NB4 (cell line): ENCODE measurements around the gene SIX3.

Source experiments
- POLR2A ChIP-seq: IDR thresholded peaks from 2 replicates; pipeline ENCODE4 v1.6.1; 2011; ENCODE audit warnings: mild to moderate bottlenecking; ENCODE audit not compliant: insufficient read length; ENCODE audit errors: extremely low read depth
- TF ChIP-seq, protein P1 (sequence below): IDR thresholded peaks from one replicate; pipeline ENCODE4 v1.5.1; 2012; ENCODE audit warnings: low read depth, low read length

DNA sequence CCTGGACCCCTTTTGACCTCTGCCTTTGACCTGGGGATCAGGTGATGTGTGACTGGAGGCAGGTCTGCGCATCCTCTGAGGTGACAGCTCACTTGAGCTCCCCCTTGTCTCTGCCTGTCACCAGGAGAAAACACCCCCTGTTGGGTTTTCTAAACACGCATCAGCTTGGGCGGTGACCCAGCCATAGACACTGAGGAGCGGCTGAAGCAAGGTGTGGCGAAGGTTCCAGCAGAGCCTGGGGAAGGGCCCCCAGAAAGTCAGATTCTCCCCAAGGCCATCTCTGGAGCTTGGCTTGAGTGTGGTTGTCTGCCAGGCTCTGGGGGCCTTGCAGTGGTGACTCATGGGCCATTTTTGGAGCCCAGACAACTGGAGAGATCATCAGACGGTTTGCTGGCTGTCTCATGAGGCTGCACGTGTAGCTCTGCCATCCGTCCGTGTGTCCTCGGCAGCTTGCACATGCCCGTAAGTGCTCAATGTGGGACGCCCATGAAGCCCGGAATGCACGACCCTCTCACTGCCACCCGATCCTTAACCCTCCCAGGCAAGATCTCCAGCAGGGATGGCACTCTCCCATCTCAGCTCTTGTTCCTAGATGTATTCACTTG is 29.4 kb downstream of the SIX3 start:
- TF ChIP-seq, protein P1, sequence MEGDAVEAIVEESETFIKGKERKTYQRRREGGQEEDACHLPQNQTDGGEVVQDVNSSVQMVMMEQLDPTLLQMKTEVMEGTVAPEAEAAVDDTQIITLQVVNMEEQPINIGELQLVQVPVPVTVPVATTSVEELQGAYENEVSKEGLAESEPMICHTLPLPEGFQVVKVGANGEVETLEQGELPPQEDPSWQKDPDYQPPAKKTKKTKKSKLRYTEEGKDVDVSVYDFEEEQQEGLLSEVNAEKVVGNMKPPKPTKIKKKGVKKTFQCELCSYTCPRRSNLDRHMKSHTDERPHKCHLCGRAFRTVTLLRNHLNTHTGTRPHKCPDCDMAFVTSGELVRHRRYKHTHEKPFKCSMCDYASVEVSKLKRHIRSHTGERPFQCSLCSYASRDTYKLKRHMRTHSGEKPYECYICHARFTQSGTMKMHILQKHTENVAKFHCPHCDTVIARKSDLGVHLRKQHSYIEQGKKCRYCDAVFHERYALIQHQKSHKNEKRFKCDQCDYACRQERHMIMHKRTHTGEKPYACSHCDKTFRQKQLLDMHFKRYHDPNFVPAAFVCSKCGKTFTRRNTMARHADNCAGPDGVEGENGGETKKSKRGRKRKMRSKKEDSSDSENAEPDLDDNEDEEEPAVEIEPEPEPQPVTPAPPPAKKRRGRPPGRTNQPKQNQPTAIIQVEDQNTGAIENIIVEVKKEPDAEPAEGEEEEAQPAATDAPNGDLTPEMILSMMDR, result no peak
- TF ChIP-seq POLR2A, result no peak
